Osteoblast (primary cell): ENCODE data around the gene PIEZO2. TPM values are rescaled to one million over a fixed set of nuclear protein-coding genes. Genes with fewer than 3 reads are reported as not detected.

ENCODE experiments used
- DNase-seq: peaks from one replicate; pipeline ENCODE4 v3.0.0; 2011; ENCODE audit warnings: low spot score, mixed read lengths; ENCODE audit not compliant: insufficient read length; ENCODE audit errors: missing footprints
- H2AFZ ChIP-seq: 2 replicates; pipeline ENCODE4 v1.6.0; 2011; ENCODE audit warnings: mild to moderate bottlenecking, low read length
- H3K27ac ChIP-seq: 2 replicates; pipeline ENCODE4 v1.5.1; 2011; ENCODE audit warnings: mild to moderate bottlenecking, low read depth, low read length, moderate library complexity
- H3K27me3 ChIP-seq: 2 replicates; pipeline ENCODE4 v1.6.0; 2012; ENCODE audit warnings: mild to moderate bottlenecking, control low read depth, inconsistent platforms, low read length, moderate library complexity; ENCODE audit not compliant: insufficient read depth
- H3K36me3 ChIP-seq: 2 replicates; pipeline ENCODE4 v1.5.1; 2011; ENCODE audit warnings: mild to moderate bottlenecking, low read length, control low read depth, moderate library complexity; ENCODE audit not compliant: insufficient read depth
- H3K4me1 ChIP-seq: 2 replicates; pipeline ENCODE4 v1.5.1; 2011; ENCODE audit warnings: mild to moderate bottlenecking, low read length, control low read depth, moderate library complexity; ENCODE audit not compliant: insufficient read depth
- H3K4me2 ChIP-seq: 2 replicates; pipeline ENCODE4 v1.6.0; 2011; ENCODE audit warnings: mild to moderate bottlenecking, low read length; ENCODE audit not compliant: insufficient read depth
- H3K4me3 ChIP-seq: fragments of 200-600 bp; sonication (generic); 3 replicates; pipeline ENCODE4 v1.5.1; 2012; ENCODE audit warnings: mild to moderate bottlenecking, low read length, inconsistent platforms; ENCODE audit not compliant: insufficient read depth
- H3K79me2 ChIP-seq: 2 replicates; pipeline ENCODE4 v1.6.0; 2012; ENCODE audit warnings: mild to moderate bottlenecking, low read length, control low read depth, inconsistent platforms; ENCODE audit not compliant: insufficient read depth
- H3K9me3 ChIP-seq: 2 replicates; pipeline ENCODE4 v1.5.1; 2011; ENCODE audit warnings: low read depth, low read length, control low read depth
- H4K20me1 ChIP-seq: 2 replicates; pipeline ENCODE4 v1.6.0; 2012; ENCODE audit warnings: mild to moderate bottlenecking, low read length, control low read depth; ENCODE audit not compliant: insufficient read depth
- CTCF ChIP-seq: IDR thresholded peaks from 2 replicates; pipeline ENCODE4 v1.5.1; 2011; ENCODE audit warnings: mild to moderate bottlenecking, low read depth, low read length, moderate library complexity; ENCODE audit errors: extremely low read depth
- total RNA-seq: library from RNA; depleted of rRNA; stranded (reverse); fragments of >200 nt; gene quantifications from 2 replicates; pipeline ENCODE4 v1.2.3, GENCODE V29; 2012

PIEZO2 gene
- total RNA-seq, 1 donor = 46.7 TPM

- Histone ChIP-seq H3K4me2 (no peak overlapping the region), H3K9me3 (no peaks in the 10 kb centered on the region), H3K79me2 (no peaks in the 10 kb centered on the region), H3K4me3 (no peak overlapping the region), H2AFZ (no peak overlapping the region), H3K27ac (no peak overlapping the region), H3K27me3 (no peaks in the 10 kb centered on the region), H4K20me1 (no peaks in the 10 kb centered on the region), H3K4me1 (peaks cover 3% of the 10 kb centered on the region), H3K36me3 (no peaks in the 10 kb centered on the region)
- DNase-seq = no peak
- TF ChIP-seq CTCF = no peak
Observed at GRCh38 chr18:11046140-11046539, 103.2 kb downstream of the PIEZO2 start.

GRCh38 chr18:11043694-11044093 lies 105.7 kb downstream of the PIEZO2 start:
- Histone ChIP-seq H3K4me3 (no peak overlapping the region), H3K9me3 (no peaks in the 10 kb centered on the region), H3K27ac (no peak overlapping the region), H2AFZ (no peak overlapping the region), H4K20me1 (no peaks in the 10 kb centered on the region), H3K79me2 (no peaks in the 10 kb centered on the region), H3K36me3 (no peaks in the 10 kb centered on the region), H3K4me2 (no peak overlapping the region), H3K27me3 (no peaks in the 10 kb centered on the region), H3K4me1 (peaks cover 3% of the 10 kb centered on the region)
- DNase-seq = no peak
- TF ChIP-seq CTCF = no peak

- peak overlapping the region; percentile 10 for H2AFZ ChIP-seq
- no peak for TF ChIP-seq CTCF
- no peaks in the 10 kb centered on the region for H3K36me3 ChIP-seq
Observed at GRCh38 chr18:11042247-11042646, 107.1 kb downstream of the PIEZO2 start.

GRCh38 chr18:11040823-11041656 lies 108.3 kb downstream of the PIEZO2 start:
- H3K9me3 ChIP-seq = no peaks in the 10 kb centered on the region
- H3K79me2 ChIP-seq = no peaks in the 10 kb centered on the region
- H2AFZ ChIP-seq = no peak overlapping the region
- no peaks in the 10 kb centered on the region for H4K20me1 ChIP-seq
- peaks cover 3% of the 10 kb centered on the region for H3K4me1 ChIP-seq
- no peak for DNase-seq
- H3K36me3 ChIP-seq = no peaks in the 10 kb centered on the region
- TF ChIP-seq CTCF = peak; percentile 77
- H3K4me2 ChIP-seq = no peak overlapping the region
- H3K27ac ChIP-seq = no peak overlapping the region
- H3K4me3 ChIP-seq = no peak overlapping the region
- H3K27me3 ChIP-seq = no peaks in the 10 kb centered on the region

More at GRCh38 chr18:11042247-11042646, 107.1 kb downstream of the PIEZO2 start:
- Histone ChIP-seq H3K27ac (no peak overlapping the region), H3K9me3 (no peaks in the 10 kb centered on the region), H3K27me3 (no peaks in the 10 kb centered on the region), H3K4me3 (no peak overlapping the region), H3K4me2 (no peak overlapping the region), H4K20me1 (no peaks in the 10 kb centered on the region), H3K4me1 (peaks cover 3% of the 10 kb centered on the region), H3K79me2 (no peaks in the 10 kb centered on the region)
- no peak for DNase-seq
